H1 (cell line): ENCODE results near the gene C20orf96. TPM values are rescaled to one million over a fixed set of nuclear protein-coding genes. Genes with fewer than 3 reads are reported as not detected.

Source experiments
- CTCF ChIP-seq, 3 experiments: IDR thresholded peaks; 1 replicate in 2 of 3; 2 replicates in 1 of 3; pipeline versions ENCODE4 v1.5.1 to v1.6.1; 2011; ENCODE audit warnings: low read length in 3 of 3, mild to moderate bottlenecking in 3 of 3, inconsistent platforms in 2 of 3, low read depth in 1 of 3, moderate library complexity in 1 of 3; ENCODE audit not compliant: insufficient read depth in 1 of 3; ENCODE audit errors: control extremely low read depth in 1 of 3
- POU5F1 ChIP-seq: IDR thresholded peaks from 2 replicates; pipeline ENCODE4 v1.6.1; 2011; ENCODE audit warnings: low read depth, mild to moderate bottlenecking, low read length, moderate library complexity
- polyA plus RNA-seq, 7 experiments: library from polyadenylated mRNA; depleted of rRNA in 3 of 7; stranded (reverse) in 5 of 7; unstranded in 2 of 7; fragments of >200 nt in 5 of 7; fragments of 200-250 nt in 2 of 7; gene quantifications; 1 replicate in 5 of 7; 2 replicates in 1 of 7; 4 replicates in 1 of 7; pipeline versions ENCODE4 v1.2.1 to v1.2.3, GENCODE V29; 2011 to 2013; ENCODE audit warnings: missing spikeins in 2 of 7, mixed read lengths in 2 of 7
- total RNA-seq: library from RNA; stranded (reverse); fragmentation: NEBNext Ultra II Directional; extraction: Animal tissue kit (Norgen Biotek cat#: 25700); gene quantifications from 2 replicates; pipeline ENCODE4 v1.2.1, GENCODE V29; 2021

Gene C20orf96
- total and polyA plus RNA-seq, 2 of the 8 experiments (the other 6 are each of a cell fraction or from before 2014, with no cell fraction given), result 19.2 to 21.0 TPM

GRCh38 chr20:266596-267562 lies 23.7 kb downstream of the C20orf96 start (continued):
- peak; percentile 96 to 98 (median 97) for TF ChIP-seq CTCF (IDR thresholded peaks at IDR 0.05; ENCODE audit: control extremely low read depth in 1 of 3, insufficient read depth in 1 of 3, low read depth in 1 of 3, low read length in 3 of 3)
- no peak for TF ChIP-seq POU5F1
